Inflammatory macrophage treated with lipopolysaccharide for 1 hour (primary cell): ENCODE data around the gene NTS.

Experiments used
- DNase-seq, 2 donors: peaks; one replicate each; pipeline ENCODE4 v3.0.0-alpha.2; 2020 to 2022

The NTS gene

GRCh38 chr12:85874031-85874461 is at the start of gene NTS:
TSS of gene NTS (plus strand) at chr12:85874295. CDS start at chr12:85874404, 109 bp downstream.
- no peak for DNase-seq

- no peak for DNase-seq
These were observed 48.3 kb upstream of the NTS start for GRCh38 chr12:85825746-85826145.

GRCh38 chr12:85828576-85828975 is 45.5 kb upstream of the NTS start:
- DNase-seq = no peak

- DNase-seq = no peak
These were observed 44.7 kb upstream of the NTS start for GRCh38 chr12:85829391-85829790.

- no peak for DNase-seq
These were observed 42.6 kb upstream of the NTS start for GRCh38 chr12:85831327-85831990.

GRCh38 chr12:85833579-85833978 is 40.5 kb upstream of the NTS start:
- no peak for DNase-seq

GRCh38 chr12:85834378-85834777 is 39.7 kb upstream of the NTS start:
- no peak for DNase-seq

- DNase-seq = no peak
These were observed 38.5 kb upstream of the NTS start for GRCh38 chr12:85835426-85836196.

GRCh38 chr12:85836197-85837090 is 37.7 kb upstream of the NTS start, which contains the start of gene RASSF9:
TSS of gene RASSF9 (minus strand) at chr12:85836409. CDS start at chr12:85836201, 208 bp downstream.
- DNase-seq = no peak

GRCh38 chr12:85843606-85844310 is 30.3 kb upstream of the NTS start:
- DNase-seq = no peak

GRCh38 chr12:85849344-85849743 is 24.8 kb upstream of the NTS start:
- DNase-seq = no peak

GRCh38 chr12:85855305-85855704 is 18.8 kb upstream of the NTS start:
- DNase-seq = no peak

GRCh38 chr12:85856966-85857365 is 17.1 kb upstream of the NTS start:
- no peak for DNase-seq

GRCh38 chr12:85865890-85866289 is 8.2 kb upstream of the NTS start:
- DNase-seq = peak in 1 of 2 donors; percentile 25

- peak; percentile 29 to 79 for DNase-seq
These were observed 6.9 kb upstream of the NTS start for GRCh38 chr12:85866986-85867776.

GRCh38 chr12:85872497-85873091 is 1.5 kb upstream of the NTS start:
- DNase-seq = peak; percentile 31 to 80

- no peak for DNase-seq
These were observed 3.4 kb downstream of the NTS start for GRCh38 chr12:85877459-85877858.

GRCh38 chr12:85883763-85884162 is 9.7 kb downstream of the NTS start:
- no peak for DNase-seq

GRCh38 chr12:85894653-85895052 is 20.6 kb downstream of the NTS start:
- no peak for DNase-seq

GRCh38 chr12:85920324-85920947 is 46.3 kb downstream of the NTS start:
- peak; percentile 8 to 58 for DNase-seq
